ENCODE measurements around the gene AATF.

GRCh38 chr17:36943250-36944191, 5.2 kb upstream of the AATF start:
- no peak for TF ChIP-seq CTCF (IDR thresholded peaks at IDR 0.05; ENCODE audit: low read length)
- TF ChIP-seq EZH2 (IDR thresholded peaks at IDR 0.05; ENCODE audit: borderline replicate concordance, low read length) = no peak
